ENCODE data around the gene NPM1.
"Not testable (repeated sequence)": the region's sequence is repeated elsewhere in the genome, so short reads cannot be mapped to it uniquely, and the experiment has no call there.

Gene NPM1

GRCh38 chr5:171395042-171395441 is 7.4 kb downstream of the NPM1 start:
- Mint-ChIP-seq H3K4me3 (peak overlapping the region; percentile 97), H3K4me1 (ENCODE audit: low read depth) (peaks cover 83% of the 10 kb centered on the region), H3K9me3 (no peaks in the 10 kb centered on the region), H3K27ac (peak overlapping the region; percentile 89), H3K36me3 (ENCODE audit: low read depth) (peaks cover 100% of the 10 kb centered on the region), H3K27me3 (no peaks in the 10 kb centered on the region)
- no peak for DNase-seq

DNA sequence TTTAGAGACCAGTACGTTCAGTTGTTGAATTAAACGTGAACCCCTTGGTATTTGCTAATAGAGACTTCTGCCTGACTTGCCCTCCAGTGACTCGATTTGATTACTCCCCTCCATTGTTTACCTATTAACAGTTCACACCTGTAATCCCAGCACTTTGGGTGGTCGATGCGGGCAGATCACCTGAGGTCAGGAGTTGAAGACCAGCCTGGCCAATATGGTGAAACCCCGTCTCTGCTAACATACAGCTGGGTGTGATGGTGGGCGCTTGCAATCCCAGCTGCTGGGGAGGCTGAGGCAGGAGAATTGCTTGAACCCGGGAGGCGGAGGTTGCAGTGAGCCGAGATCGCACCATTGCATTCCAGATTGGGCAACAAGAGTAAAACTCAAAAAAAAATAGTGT is 8.9 kb downstream of the NPM1 start:
- Mint-ChIP-seq H3K36me3 (ENCODE audit: low read depth) (peaks cover 100% of the 10 kb centered on the region), H3K4me3 (peak overlapping the region; percentile 97), H3K27ac (peak overlapping the region; percentile 89), H3K4me1 (ENCODE audit: low read depth) (peaks cover 82% of the 10 kb centered on the region)
- H3K27me3 Mint-ChIP-seq, H3K9me3 Mint-ChIP-seq, DNase-seq: not testable (repeated sequence)

GRCh38 chr5:171397190-171397589 is 9.5 kb downstream of the NPM1 start:
- Mint-ChIP-seq H3K27ac (peak overlapping the region; percentile 89), H3K4me3 (peak overlapping the region; percentile 97), H3K36me3 (ENCODE audit: low read depth) (peaks cover 99% of the 10 kb centered on the region), H3K27me3 (no peaks in the 10 kb centered on the region), H3K4me1 (ENCODE audit: low read depth) (peaks cover 81% of the 10 kb centered on the region), H3K9me3 (no peaks in the 10 kb centered on the region)
- no peak for DNase-seq

- peak overlapping the region; percentile 89 for H3K27ac Mint-ChIP-seq
- no peak for DNase-seq
- peaks cover 78% of the 10 kb centered on the region for H3K4me1 Mint-ChIP-seq (ENCODE audit: low read depth)
- H3K4me3 Mint-ChIP-seq = peak overlapping the region; percentile 97
- peaks cover 96% of the 10 kb centered on the region for H3K36me3 Mint-ChIP-seq (ENCODE audit: low read depth)
- no peaks in the 10 kb centered on the region for H3K9me3 Mint-ChIP-seq
- H3K27me3 Mint-ChIP-seq = no peaks in the 10 kb centered on the region
Observed at GRCh38 chr5:171397599-171397998, 9.9 kb downstream of the NPM1 start.

DNA sequence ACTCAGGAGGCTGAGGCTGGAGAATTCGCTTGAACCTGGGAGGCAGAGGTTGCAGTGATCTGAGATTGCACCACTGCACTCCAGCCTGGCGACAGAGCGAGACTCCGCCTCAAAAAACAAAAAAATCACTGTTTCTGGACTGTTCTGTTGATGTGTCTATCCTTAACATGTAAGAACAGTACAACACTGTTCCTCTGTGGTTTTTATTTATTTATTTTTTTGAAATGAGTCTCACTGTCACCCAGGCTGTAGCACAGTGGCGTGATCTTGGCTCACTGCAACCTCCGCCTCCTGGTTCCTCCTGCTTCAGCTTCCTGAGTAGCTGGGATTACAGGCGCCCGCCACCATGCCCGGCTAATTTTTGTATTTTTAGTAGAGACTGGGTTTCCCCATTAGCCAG is 11.0 kb downstream of the NPM1 start:
- Mint-ChIP-seq H3K27ac (peak overlapping the region; percentile 89), H3K36me3 (ENCODE audit: low read depth) (peaks cover 87% of the 10 kb centered on the region), H3K4me3 (peak overlapping the region; percentile 97), H3K4me1 (ENCODE audit: low read depth) (peaks cover 69% of the 10 kb centered on the region)
- H3K9me3 Mint-ChIP-seq, DNase-seq, H3K27me3 Mint-ChIP-seq: not testable (repeated sequence)

DNA sequence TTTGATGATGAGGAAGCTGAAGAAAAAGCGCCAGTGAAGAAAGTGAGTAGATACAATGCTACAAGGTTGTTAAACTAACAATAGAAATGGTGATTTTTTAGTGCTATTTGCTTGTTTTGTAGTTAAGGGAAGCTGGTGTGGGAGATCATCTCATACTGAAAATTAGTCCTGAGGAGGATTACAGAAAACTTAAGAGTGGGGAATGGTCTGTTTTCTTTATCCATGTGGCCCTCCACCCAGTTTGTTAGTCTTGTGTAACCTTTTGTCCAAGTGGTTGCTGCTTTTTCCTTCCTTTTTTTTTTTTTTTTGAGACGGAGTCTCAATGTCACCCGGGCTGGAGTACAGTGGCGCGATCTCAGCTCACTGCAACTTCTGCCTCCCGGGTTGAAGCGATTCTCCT is 12.5 kb downstream of the NPM1 start:
- no peaks in the 10 kb centered on the region for H3K27me3 Mint-ChIP-seq
- DNase-seq = no peak
- peak overlapping the region; percentile 89 for H3K27ac Mint-ChIP-seq
- H3K4me3 Mint-ChIP-seq = peak overlapping the region; percentile 32
- no peaks in the 10 kb centered on the region for H3K9me3 Mint-ChIP-seq
- H3K4me1 Mint-ChIP-seq (ENCODE audit: low read depth) = peaks cover 61% of the 10 kb centered on the region
- H3K36me3 Mint-ChIP-seq (ENCODE audit: low read depth) = peaks cover 78% of the 10 kb centered on the region

DNA sequence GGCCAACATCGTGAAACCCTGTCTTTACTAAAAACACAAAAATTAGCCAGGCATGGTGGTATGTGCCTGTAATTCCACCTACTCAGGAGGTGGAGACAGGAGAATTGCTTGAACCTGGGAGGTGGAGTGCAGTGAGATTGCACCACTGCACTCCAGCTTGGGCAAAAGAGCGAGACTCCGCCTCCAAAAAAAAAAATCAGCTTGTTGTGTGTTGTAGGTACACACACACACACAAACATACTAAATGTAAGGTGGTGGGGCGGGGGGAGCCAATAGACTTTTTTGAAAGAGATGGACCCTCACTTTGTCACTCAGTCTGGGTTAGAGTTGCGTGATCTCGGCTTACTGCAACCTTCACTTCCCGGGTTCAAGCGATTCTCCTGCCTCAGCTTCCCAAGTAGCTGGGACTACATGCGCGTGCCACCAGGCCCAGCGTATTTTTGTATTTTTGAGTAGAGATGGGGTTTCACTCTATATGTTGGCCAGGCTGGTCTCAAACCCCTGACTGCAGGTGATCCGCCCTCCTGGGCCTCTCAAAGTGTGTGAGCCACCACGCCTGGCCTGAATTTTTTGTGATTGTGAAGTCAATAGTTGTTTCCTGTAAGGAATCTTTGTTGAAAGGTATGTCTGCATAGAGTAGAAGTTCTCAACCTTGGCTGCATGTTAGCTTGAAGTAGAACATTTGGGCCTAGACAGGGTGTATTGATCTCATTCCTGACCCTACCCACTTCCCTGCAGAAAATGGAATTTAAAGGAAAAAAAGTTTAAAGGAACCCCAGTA is 13.7 kb downstream of the NPM1 start:
- H3K4me3 Mint-ChIP-seq = peak overlapping the region; percentile 29
- no peaks in the 10 kb centered on the region for H3K9me3 Mint-ChIP-seq
- H3K36me3 Mint-ChIP-seq (ENCODE audit: low read depth) = peaks cover 78% of the 10 kb centered on the region
- H3K27me3 Mint-ChIP-seq = no peaks in the 10 kb centered on the region
- peak overlapping the region; percentile 89 for H3K27ac Mint-ChIP-seq
- H3K4me1 Mint-ChIP-seq (ENCODE audit: low read depth) = peaks cover 64% of the 10 kb centered on the region
- DNase-seq = no peak

DNA sequence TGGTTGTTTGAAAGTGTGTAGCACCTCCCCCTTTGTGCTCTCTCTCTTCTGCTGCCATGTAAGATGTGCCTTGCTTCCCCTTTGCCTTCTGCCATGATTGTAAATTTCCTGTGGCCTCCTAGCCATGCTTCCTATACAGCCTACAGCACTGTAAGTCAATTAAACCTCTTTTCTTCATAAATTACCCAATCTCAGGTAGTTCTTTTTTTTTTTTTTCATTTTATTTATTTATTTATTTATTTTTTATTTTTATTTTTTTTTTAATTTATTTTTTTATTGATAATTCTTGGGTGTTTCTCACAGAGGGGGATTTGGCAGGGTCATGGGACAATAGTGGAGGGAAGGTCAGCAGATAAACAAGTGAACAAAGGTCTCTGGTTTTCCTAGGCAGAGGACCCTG is 15.1 kb downstream of the NPM1 start:
- peaks cover 63% of the 10 kb centered on the region for H3K4me1 Mint-ChIP-seq (ENCODE audit: low read depth)
- H3K4me3 Mint-ChIP-seq, H3K27me3 Mint-ChIP-seq, H3K9me3 Mint-ChIP-seq, DNase-seq: not testable (repeated sequence)
- H3K27ac Mint-ChIP-seq = peak overlapping the region; percentile 61
- H3K36me3 Mint-ChIP-seq (ENCODE audit: low read depth) = peaks cover 78% of the 10 kb centered on the region

- Mint-ChIP-seq H3K27me3 (no peaks in the 10 kb centered on the region), H3K9me3 (no peaks in the 10 kb centered on the region), H3K36me3 (ENCODE audit: low read depth) (peaks cover 78% of the 10 kb centered on the region), H3K4me1 (ENCODE audit: low read depth) (peaks cover 56% of the 10 kb centered on the region), H3K27ac (peak overlapping the region; percentile 79), H3K4me3 (peak overlapping the region; percentile 20)
- DNase-seq = no peak
Observed at GRCh38 chr5:171405615-171406014, 18.0 kb downstream of the NPM1 start.

DNA sequence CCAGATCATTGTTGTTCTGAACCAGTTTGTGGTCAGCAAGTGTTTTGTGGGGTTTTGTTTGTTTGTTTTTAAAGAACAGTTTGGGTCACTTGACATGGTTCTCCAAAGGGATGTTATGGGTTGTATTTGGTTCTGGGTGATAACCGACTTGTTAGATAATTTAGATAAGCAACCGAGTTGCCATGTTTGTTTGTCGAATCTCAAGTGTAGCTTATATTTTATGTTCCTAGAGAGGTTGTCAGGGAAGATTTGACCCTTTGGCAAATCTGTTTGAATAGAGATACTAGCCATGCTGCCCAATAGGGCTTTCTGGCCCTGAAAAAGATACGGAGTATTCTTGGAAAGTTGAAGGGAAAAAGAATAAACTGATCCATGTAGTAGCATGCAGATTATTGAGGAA is 19.6 kb downstream of the NPM1 start:
- Mint-ChIP-seq H3K9me3 (no peaks in the 10 kb centered on the region), H3K4me1 (ENCODE audit: low read depth) (peaks cover 49% of the 10 kb centered on the region), H3K27me3 (no peaks in the 10 kb centered on the region), H3K27ac (peak overlapping the region; percentile 52), H3K36me3 (ENCODE audit: low read depth) (peaks cover 80% of the 10 kb centered on the region), H3K4me3 (peak overlapping the region; percentile 12)
- no peak for DNase-seq

- H3K27me3 Mint-ChIP-seq = no peaks in the 10 kb centered on the region
- no peaks in the 10 kb centered on the region for H3K9me3 Mint-ChIP-seq
- H3K36me3 Mint-ChIP-seq (ENCODE audit: low read depth) = peaks cover 97% of the 10 kb centered on the region
- peak overlapping the region; percentile 81 for H3K27ac Mint-ChIP-seq
- no peak overlapping the region for H3K4me3 Mint-ChIP-seq
- no peak for DNase-seq
- peaks cover 51% of the 10 kb centered on the region for H3K4me1 Mint-ChIP-seq (ENCODE audit: low read depth)
Observed at GRCh38 chr5:171409164-171410136, 21.8 kb downstream of the NPM1 start.

DNA sequence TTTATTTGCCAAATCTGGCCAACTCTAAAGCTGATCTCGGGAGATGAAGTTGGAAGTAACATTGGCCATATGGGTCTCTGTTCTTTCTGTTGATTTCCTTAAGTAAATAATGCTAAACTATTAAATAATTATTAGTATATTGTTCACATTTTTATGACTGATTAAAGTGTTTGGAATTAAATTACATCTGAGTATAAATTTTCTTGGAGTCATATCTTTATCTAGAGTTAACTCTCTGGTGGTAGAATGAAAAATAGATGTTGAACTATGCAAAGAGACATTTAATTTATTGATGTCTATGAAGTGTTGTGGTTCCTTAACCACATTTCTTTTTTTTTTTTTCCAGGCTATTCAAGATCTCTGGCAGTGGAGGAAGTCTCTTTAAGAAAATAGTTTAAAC is 22.5 kb downstream of the NPM1 start:
- H3K4me1 Mint-ChIP-seq (ENCODE audit: low read depth) = peaks cover 46% of the 10 kb centered on the region
- peaks cover 91% of the 10 kb centered on the region for H3K36me3 Mint-ChIP-seq (ENCODE audit: low read depth)
- no peaks in the 10 kb centered on the region for H3K27me3 Mint-ChIP-seq
- H3K4me3 Mint-ChIP-seq = no peak overlapping the region
- no peak for DNase-seq
- no peaks in the 10 kb centered on the region for H3K9me3 Mint-ChIP-seq
- H3K27ac Mint-ChIP-seq = peak overlapping the region; percentile 61

GRCh38 chr5:171412186-171412585 is 24.5 kb downstream of the NPM1 start:
- Mint-ChIP-seq H3K36me3 (ENCODE audit: low read depth) (peaks cover 71% of the 10 kb centered on the region), H3K4me3 (no peak overlapping the region), H3K9me3 (no peaks in the 10 kb centered on the region), H3K4me1 (ENCODE audit: low read depth) (peaks cover 28% of the 10 kb centered on the region), H3K27me3 (no peaks in the 10 kb centered on the region), H3K27ac (peak overlapping the region; percentile 77)
- peak; percentile 31 for DNase-seq

DNA sequence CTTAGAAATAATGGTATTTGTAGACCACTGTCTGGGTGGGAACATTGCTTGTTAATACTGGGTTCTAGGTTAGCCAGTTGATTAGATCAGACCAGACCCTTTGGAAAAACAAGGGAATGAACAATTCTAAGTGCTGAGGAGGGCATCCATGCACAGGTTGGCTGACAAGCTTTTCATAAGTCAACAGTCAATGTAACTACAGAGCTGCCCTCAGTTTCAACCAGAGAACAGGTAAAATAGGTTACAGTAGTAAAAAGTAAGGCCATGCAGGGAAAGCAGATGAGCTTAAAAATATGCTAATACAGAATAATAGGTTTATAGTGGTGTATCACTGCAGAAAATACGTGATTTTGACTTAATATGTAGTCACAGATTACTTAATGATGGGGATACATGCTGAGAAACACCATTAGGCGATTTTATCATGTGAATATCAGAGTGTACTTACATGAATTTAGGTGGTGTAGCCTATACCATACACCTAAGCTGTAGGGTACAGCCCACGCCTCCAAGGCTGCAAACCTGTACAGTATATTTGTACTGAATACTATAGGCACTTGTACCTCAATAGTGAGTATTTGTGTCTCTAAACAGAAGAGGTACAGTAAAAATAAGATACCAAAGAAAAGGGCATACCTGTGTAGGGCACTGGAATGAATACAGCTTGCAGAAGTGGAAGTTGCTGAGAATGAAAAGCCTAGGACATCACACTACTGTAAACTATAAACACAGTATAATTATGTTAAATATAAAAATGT is 25.7 kb downstream of the NPM1 start:
- DNase-seq = peak; percentile 17
- H3K27ac Mint-ChIP-seq = peak overlapping the region; percentile 49
- no peak overlapping the region for H3K4me3 Mint-ChIP-seq
- H3K4me1 Mint-ChIP-seq (ENCODE audit: low read depth) = peaks cover 17% of the 10 kb centered on the region
- peaks cover under 1% of the 10 kb centered on the region for H3K27me3 Mint-ChIP-seq
- H3K9me3 Mint-ChIP-seq = no peaks in the 10 kb centered on the region
- peaks cover 59% of the 10 kb centered on the region for H3K36me3 Mint-ChIP-seq (ENCODE audit: low read depth)

All from activated T-cell treated with anti-CD3 and anti-CD28 coated beads, Interleukin-2, amount 50 U/mL, for 24 hours (primary cell).